HG03457 (cell line): ENCODE data around the gene MAPKAPK2.
A peak's percentile ranks its signal among the peaks of the same experiment; 100 is the strongest.
"Not testable (repeated sequence)": the region's sequence is repeated elsewhere in the genome, so short reads cannot be mapped to it uniquely, and the experiment has no call there.

Experiments
- ATAC-seq: cut with Tn5 transposase; IDR thresholded peaks from one replicate; pipeline ENCODE4 v1.9.1; 2021; ENCODE audit warnings: moderate number of reproducible peaks; ENCODE audit not compliant: unreplicated experiment

The MAPKAPK2 gene

DNA sequence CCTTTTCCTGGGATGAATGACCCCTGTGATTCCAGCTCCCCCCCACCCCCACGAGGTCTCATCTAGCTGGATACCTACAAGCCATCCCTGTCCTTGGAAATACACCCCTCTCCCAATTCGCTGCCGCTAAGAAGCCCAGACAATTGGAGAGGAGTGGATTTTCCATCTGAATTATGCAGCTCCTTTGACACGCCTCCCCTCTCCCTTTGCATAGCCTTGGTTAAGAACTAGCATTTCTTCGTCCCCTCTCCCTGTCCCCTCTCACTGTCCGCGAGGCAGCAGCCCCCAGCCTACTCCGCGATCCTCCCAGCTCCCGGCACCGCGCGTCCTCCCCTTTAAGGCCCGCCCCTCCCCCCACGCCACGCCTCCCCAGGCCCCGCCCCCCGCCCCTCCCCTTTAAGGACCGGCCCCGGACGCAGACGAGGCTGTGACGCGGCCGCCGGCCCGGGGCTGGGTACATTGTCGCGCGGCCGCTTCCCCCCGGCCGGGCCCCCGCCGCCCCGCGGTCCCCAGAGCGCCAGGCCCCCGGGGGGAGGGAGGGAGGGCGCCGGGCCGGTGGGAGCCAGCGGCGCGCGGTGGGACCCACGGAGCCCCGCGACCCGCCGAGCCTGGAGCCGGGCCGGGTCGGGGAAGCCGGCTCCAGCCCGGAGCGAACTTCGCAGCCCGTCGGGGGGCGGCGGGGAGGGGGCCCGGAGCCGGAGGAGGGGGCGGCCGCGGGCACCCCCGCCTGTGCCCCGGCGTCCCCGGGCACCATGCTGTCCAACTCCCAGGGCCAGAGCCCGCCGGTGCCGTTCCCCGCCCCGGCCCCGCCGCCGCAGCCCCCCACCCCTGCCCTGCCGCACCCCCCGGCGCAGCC lies at the start of gene MAPKAPK2:
MAPKAPK2 (plus strand) TSS at position 428 of the 856 bp plus-strand sequence; CDS start at position 753, 325 bp downstream.
- ATAC-seq, result no peak

DNA sequence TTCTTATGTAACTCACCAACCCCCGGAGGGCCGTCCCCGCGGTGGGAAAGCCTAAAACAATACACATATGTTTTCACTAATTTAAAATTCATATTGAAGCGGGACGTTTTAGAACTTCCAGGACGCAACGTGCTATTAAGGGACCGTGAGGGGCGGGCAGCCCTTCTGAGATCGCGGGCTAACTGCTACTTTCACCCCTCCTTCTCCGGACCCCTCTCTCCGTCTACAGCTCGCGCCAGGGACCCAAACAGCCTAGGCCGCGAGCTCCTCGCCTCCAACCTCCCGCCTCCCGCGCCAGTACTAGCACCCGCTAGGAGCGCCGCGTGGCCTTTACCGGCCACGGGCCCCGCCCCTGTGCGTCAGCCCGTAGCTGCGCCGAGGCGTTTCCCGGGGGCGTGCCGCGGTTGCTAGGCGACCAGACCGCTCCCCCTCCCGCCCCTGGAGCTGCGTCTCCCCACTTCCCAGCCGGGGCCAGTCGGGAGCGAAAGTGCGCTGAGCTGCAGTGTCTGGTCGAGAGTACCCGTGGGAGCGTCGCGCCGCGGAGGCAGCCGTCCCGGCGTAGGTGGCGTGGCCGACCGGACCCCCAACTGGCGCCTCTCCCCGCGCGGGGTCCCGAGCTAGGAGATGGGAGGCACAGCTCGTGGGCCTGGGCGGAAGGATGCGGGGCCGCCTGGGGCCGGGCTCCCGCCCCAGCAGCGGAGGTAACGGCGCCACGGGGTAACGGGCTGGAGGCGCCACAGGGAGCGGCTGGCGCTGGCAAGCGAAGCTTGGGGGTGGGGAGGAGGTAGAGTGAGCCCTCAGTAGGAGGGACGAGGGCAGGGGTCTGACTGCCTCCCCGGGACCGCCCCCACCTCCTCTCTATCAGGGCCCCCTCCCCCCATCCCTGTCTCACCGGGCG lies 49.4 kb upstream of the MAPKAPK2 start, which contains the start of gene DYRK3:
DYRK3 (plus strand) TSS at position 457 of the 898 bp plus-strand sequence; CDS start at position 625, 168 bp downstream.
- ATAC-seq, result peak; percentile 89

DNA sequence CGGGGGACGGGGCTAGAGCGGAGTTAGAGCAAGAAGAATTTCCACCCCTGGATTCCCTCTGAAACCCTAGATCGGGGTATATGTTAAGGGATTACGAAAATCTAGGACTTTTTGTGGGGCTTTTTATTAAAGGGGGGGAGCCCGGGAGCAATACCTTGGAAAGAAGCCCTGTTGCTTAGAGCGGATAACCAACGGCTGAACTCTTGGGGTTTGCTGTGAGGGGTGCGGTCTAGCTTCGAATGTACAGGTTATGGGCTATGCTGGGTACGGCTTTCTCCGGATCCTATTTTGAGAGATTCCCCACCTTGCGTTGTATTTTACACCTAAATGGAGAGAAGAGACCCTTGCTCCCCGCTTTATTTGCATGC lies 48.7 kb upstream of the MAPKAPK2 start:
- ATAC-seq, result no peak

DNA sequence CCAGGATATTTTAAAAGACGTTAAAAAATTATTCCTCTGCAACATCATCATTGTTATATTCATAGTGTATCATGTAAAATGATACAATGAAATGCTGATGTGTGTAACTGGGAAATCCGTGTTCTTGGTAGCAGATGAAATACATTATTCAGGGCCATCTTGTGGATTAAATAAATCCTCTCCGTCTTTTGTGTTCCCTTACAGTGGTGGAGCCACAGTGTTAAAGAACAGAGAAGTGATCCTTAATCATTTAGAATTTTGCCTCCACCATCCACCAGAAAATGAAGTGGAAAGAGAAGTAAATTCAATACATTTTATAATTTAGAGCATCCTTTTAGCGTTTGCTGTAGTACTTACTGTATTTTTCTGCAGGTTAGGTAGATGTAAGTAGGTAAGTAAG lies 48.0 kb upstream of the MAPKAPK2 start:
- ATAC-seq, result no peak

DNA sequence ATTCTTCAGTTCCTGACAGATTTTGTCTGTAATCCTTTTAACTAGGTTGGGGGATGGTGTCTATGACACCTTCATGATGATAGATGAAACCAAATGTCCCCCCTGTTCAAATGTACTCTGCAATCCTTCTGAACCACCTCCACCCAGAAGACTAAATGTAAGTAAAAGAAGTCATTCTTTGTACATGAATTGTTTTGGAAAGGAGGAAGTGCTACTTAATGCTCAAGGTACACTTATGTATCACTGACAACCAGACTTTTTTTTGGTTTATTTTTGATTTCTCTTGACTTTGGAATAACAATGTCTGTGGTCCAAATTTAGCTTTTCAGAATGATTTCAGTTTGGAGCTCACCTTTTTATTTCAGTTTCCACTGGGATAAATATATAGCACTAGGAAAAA lies 47.1 kb upstream of the MAPKAPK2 start:
- no peak for ATAC-seq

DNA sequence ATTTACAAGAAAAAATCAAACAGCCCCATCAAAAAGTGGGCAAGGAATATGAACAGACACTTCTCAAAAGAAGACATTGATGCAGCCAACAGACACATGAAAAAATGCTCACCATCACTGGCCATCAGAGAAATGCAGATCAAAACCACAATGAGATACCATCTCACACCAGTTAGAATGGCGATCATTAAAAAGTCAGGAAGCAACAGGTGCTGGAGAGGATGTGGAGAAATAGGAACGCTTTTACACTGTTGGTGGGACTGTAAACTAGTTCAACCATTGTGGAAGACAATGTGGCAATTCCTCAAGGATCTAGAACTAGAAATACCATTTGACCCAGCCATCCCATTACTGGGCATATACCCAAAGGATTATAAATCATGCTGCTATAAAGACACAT lies 42.6 kb upstream of the MAPKAPK2 start:
- ATAC-seq, result not testable (repeated sequence)

DNA sequence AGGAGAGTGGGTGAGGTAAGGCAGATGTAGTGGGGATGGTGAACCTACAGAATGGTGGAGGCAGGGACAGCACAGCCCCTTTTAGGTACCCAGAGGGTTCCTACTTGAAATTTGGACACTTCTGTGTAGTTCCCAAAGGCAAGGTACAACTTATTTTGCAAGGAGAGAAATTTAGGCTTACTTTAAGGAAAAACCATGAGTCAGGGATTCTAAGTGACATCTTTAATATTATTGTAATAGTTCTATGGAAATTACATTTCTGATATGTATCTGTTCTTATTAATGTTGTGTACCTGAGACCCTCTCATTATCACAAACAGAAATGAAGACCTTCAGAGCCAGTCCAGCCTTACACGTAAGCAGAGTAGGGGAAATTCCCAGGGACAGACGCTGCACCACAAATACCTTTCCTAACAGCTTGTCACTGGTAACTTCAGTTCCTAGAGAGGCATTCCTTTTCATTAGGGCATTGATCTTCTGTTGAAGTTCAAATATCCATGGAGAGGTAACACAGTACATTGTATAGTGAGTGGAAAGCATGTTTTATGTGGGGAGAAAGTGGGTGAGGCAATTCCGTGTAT lies 41.5 kb upstream of the MAPKAPK2 start:
- no peak for ATAC-seq

DNA sequence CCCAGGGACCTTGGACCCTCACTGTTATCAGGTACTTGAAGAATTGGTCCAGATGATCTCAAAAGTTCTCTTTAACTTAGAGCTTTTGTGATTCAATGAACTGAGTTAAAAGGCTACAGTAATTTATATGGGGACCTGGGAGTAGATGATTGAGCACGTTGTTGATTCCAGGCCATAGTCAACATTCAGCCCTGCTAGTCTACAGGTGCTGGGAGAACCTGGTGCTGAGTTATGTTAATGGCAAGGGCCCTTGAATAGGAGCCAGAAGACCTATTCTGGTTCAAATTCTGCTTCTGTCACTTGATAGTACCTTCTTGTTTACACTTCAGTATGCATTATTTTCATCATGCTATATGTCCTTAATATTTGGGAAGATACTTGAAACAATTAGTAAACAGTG lies 38.2 kb upstream of the MAPKAPK2 start:
- ATAC-seq, result no peak

DNA sequence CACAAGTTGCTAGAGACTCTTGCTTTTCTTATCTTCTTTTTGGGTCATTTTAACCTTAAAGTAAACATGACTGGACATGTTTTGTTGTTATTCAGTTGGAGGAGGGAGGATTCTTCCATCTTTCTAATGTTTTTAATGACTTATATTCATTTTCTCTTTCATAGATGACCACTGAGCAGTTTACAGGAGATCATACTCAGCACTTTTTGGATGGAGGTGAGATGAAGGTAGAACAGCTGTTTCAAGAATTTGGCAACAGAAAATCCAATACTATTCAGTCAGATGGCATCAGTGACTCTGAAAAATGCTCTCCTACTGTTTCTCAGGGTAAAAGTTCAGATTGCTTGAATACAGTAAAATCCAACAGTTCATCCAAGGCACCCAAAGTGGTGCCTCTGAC lies 37.5 kb upstream of the MAPKAPK2 start:
- no peak for ATAC-seq

DNA sequence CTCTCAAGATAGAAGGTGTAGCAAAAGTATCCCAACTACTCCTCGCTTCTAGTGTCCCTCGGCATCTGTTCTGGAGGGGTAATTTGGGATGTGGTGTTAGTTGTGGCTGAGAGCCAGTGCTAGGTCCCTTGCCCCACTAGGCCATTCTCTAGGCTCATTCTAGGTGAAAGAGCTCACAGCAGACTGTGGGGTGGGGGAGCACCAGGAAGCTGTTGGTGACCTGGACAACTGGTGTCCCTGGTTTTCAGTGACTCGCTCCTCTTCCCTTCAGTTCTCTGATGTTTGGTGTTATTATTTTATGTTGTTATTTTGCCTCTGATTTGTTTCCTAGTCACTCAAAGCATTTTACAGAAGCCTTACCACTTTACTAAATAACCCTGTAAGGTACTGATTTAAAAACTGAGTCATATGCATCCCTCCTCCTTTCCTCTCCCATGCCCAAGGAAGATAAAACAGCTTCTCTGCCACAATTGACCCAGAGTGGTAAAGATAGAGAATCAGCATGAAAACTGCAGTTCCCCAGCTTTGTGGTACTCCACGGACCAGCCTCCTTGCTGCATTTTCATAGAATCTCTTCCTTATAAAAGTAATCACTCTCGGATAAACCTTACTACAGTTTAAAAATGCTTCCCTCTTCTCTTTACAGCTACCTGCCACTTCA lies 35.3 kb upstream of the MAPKAPK2 start:
- no peak for ATAC-seq

DNA sequence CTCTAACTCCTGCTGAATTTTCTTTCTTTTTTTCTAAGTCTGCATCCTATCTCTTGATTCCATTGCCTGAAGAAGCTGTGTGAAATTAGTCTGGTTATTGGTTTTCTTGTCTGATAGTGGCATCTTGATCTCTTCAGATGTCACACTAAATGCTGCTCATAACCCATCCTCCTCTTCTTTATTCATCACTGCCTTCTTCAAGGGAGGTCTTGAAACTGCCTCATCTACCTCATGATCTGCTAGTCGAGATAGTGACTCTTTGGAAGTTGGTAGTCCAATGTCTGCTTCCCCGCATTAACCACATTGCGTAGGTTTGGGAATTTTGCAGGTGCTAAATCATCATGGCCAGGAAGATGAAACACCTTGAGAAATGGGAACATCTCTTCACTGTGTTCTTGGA lies 33.7 kb upstream of the MAPKAPK2 start:
- no peak for ATAC-seq

DNA sequence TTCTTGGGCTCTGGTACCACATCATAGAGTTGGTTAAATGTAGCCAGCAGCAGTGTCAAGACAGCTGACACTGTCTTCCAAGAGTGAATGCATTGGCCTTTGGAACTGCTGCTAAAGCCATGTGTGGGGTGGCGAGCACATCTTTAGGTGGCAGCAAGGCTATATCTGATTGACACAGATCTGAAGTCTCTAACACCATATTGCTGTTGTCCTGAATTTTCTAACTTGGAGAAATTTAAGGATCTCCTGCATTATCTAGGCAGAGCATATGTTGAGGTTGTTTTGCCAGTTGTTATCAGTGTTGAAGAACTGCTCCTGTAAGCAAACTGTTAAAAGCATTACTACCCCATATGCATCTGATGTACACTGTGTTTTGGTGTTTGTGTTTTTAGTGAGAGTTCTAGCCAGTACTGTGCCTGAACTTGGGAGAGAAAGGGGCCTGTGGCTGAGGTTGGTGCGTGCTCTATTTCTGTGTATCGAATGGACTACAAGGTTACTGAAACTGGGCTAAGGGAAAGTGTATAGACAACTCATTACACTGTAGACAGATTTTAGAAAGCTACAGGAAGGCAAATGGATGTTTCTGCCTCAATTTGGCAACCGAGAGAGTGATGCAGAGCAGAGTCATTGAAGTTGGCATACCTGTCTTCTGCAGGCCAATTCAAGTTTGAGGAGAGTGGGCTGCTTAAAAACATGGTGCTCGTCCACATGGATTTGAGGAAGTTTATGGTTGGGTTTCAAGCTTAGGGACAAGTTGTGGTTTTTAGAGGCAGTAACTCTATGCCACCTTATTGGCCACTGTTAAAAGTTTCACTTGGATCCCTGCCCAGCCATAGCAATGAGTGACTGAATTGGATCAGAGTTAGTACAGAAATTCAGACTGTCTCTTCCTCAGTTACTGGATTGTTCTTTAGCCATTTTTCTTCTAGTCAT lies 32.5 kb upstream of the MAPKAPK2 start:
- ATAC-seq, result no peak

DNA sequence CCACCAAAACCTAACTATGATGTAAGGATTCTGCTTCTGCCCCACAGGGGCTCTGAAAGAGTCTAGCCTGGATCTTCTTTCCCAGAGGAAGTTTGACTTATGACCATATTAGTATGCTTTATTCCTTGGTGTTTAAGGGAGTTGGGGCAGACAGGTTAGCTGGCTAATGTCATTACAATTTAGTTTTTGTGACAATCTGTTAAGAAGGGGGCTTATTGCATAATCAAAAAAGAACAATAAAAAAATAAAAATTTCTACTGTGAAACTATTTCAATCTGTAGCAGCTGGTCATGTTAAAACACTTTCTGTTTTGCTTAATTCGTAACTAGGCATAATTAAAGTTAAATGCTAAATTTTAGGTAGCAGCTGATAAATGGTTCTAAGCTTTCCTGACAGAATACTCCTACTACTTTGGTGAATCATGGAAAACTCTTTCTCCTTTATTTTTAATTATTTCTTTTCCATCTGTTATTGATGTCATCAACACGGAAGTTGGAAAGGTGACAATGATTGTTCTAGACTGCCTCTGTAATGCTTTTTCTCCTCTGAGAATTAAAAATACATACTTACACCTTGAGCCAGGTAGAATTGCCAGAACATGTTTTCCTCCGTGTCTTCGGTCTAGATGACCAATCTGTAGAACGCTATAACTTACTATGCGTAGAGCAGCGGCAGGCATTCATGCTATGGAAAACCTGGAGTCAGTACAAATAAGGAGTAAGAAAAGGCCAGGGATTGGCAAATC lies 30.8 kb upstream of the MAPKAPK2 start:
- no peak for ATAC-seq

DNA sequence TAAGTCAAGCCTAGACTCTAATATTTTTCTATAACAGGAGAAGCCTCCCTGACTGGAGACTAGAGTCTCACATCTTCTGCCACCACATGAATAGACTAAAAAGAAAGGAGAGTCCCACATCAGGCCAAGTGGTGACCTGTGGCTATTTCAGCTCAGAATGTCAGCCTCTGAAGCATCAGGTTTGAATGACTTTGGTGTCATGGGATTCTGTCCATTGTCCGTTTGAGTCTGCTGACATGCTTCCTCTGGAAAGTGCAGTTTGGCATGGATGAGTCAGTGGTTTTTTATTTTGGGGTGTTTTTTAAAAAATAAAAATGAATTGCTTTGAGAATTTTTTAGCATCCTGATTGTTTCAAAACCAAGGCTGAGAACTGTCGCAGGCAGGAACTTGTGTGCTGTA lies 29.9 kb upstream of the MAPKAPK2 start:
- no peak for ATAC-seq

DNA sequence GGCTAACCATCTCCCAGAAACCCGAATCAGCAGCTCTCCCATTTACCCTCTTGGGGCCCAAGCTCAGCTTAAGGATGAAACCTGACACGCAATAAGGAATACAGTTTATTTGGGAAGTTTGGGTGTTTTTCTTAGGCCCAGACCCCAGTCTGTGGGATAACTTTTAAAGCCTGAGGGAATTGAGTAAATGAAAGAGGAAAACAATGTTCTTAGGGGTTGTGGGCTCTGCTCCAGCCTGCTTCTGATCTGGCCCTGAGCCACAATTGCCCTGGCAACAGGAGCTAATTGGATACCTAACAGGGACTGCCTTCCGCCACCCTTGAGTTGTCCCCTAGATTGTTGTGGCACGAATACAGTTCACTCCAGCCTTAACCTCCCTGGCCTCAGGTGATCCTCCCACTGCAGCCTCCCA lies 29.2 kb upstream of the MAPKAPK2 start:
- no peak for ATAC-seq

DNA sequence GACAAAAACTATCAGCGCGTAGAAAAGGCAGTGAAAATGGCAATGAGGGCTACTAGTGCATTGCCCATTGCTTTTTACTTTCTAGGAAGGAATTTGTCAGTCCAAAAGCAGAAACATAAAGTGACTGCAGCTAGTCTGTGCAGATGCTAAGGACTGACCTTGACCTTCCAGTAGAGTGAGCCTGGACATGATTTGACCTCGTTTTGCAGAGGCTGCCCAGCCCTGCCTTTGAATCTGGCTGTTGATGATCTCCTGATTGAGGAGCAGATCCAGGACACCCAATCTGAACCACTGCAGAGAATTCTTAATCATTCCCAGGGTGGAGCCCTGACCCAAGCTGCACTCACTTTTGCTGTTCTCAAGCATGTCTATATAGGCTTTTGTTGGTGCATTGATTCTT lies 27.8 kb upstream of the MAPKAPK2 start:
- no peak for ATAC-seq

DNA sequence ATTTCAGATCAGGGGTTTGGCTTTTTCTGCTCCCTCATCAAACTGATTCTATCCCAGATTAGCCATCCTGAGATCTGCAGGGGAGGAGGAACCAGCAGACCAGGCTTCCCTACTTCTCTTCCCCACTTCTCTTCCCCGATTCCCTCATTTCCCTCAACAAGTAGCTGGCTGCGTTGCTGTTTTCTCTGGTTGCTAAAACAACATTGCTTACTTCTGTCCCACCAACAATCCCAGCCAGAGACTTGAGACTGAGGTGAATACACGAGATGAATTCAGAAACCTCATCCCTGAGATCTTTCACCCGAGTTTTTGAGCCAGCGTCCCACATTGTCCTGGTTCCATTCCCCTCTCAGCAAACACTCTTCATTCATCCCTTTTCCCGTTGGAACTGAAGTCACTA lies 27.0 kb upstream of the MAPKAPK2 start:
- ATAC-seq, result no peak

DNA sequence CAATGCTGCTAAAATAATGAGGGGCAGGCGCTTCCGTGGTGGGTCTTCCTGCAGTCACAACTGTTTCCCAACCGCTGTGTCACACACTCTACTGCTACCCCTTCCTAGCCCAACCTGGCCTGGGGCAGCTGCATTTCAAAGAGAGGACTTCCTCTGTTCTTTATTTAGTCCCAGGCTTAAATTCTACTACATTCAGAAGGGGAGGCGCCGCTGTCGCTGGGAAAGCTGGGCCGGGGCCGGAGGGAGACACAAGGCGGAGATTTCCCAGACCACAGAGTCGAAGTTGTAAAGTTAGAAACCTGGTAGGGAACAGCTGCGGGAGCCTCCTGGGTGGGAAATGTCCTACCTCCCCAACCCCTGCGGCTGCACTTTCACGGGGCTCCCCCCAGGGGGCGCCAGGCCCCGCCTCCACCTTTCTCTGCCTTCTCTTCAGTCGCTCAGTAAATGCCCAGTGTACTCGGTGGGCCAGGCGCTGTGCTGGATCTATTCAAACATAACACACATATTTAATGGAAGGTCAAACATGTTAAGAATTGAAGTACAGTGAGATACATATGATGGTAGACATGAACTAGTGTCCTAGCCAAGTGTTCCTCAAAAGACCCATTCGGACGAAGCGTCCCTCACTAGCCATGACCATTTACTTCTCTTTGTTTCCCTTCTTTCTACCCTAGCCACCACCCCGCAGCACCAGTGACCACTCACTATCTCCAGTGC lies 26.3 kb upstream of the MAPKAPK2 start:
- ATAC-seq, result no peak

DNA sequence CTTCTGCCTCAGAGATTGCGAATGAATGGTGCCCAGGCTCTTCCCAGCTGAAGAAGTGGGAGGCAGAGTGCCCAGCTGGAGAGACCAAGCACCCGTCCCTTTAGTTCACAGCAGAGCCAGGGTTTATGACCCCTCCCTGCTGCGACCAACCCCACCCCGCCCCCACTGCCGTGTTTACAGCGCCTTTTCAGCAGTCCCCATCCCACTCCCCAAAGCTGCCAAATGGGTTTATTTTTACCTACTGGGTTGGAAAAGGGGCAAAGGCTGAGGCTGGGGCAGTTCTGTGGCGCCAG lies 25.8 kb upstream of the MAPKAPK2 start:
- ATAC-seq, result no peak
